Esophagus squamous epithelium (tissue), 5 donors: ENCODE results near the gene FAM181B. TPM values are rescaled to one million over a fixed set of nuclear protein-coding genes. Genes with fewer than 3 reads are reported as not detected.

Experiments
- DNase-seq: peaks from one replicate; lab custom pipeline; 2025; lab: John Stamatoyannopoulos, UW
- H3K27ac ChIP-seq, 4 donors: fragments of 200-600 bp; sonication (generic); one replicate each; pipeline ENCODE4 v1.5.1; 2016 to 2019; ENCODE audit warnings: mild to moderate bottlenecking in 1 of 4
- H3K27me3 ChIP-seq, 4 donors: fragments of 200-600 bp; sonication (generic); 1 replicate in 3 of 4; 2 replicates in 1 of 4; pipeline versions ENCODE4 v1.5.1 to v1.6.0; 2017 to 2021; ENCODE audit warnings: antibody characterized with exemption in 1 of 4
- H3K36me3 ChIP-seq, 3 donors: fragments of 200-600 bp; sonication (generic); one replicate each; pipeline ENCODE4 v1.5.1; 2016 to 2019
- H3K4me1 ChIP-seq, 3 donors: fragments of 200-600 bp; sonication (generic); one replicate each; pipeline ENCODE4 v1.5.1; 2017 to 2019
- H3K4me3 ChIP-seq, 4 donors: fragments of 200-600 bp; sonication (generic); 1 replicate in 3 of 4; 2 replicates in 1 of 4; pipeline ENCODE4 v1.5.1; 2016 to 2019; ENCODE audit warnings: mild to moderate bottlenecking in 2 of 4, moderate library complexity in 1 of 4
- H3K9me3 ChIP-seq, 3 donors: fragments of 200-600 bp; sonication (generic); one replicate each; pipeline ENCODE4 v1.5.1; 2016 to 2019
- CTCF ChIP-seq, 6 experiments: fragments of 450-650 bp in 4 of 6; fragments of 200-600 bp in 2 of 6; sonication (generic) in 2 of 6; IDR thresholded peaks; one replicate each; pipeline ENCODE4 v1.5.1; 2016 to 2019; ENCODE audit warnings: antibody characterized with exemption in 6 of 6, mild to moderate bottlenecking in 4 of 6, moderate library complexity in 4 of 6
- POLR2A ChIP-seq, 4 donors: fragments of 450-650 bp; IDR thresholded peaks; one replicate each; pipeline ENCODE4 v1.6.1; 2017; ENCODE audit warnings: antibody characterized with exemption in 4 of 4, mild to moderate bottlenecking in 4 of 4, moderate library complexity in 3 of 4
- WGBS, 2 donors: methylation state at CpG; one replicate each; pipeline ENCODE4 v1.1.5; 2018; 5-methylcytosine and 5-hydroxymethylcytosine counted together
- intact Hi-C: fragments of 100-400 bp; cut with DNase I; formaldehyde crosslinking; loops from one replicate; pipeline ENCODE4 v1.15.0; 2022
- total RNA-seq, 4 donors: library from RNA; depleted of rRNA; stranded (reverse); fragments of >200 nt; gene quantifications; one replicate each; pipeline ENCODE4 v1.1.0, GENCODE V29; 2016
- donor health status: DM: yes; HTN: yes; CAD: no.

The FAM181B gene
- total RNA-seq, 4 donors from 2014 or later: 0.13 to 0.57 (median 0.34) TPM

- Histone ChIP-seq H3K9me3 (no peaks in the 10 kb centered on the region), H3K27me3 (no peaks in the 10 kb centered on the region), H3K36me3 (no peaks in the 10 kb centered on the region), H3K4me1 (peaks cover 0 to 4% (median 0%) of the 10 kb centered on the region in 3 donors), H3K27ac (no peak overlapping the region), H3K4me3 (peak overlapping the region in 1 of 4 donors; percentile 17)
- 34 to 46% methylated on average over 8 to 9 of the region's 9 CpGs for WGBS, 2 donors
- TF ChIP-seq CTCF (IDR thresholded peaks at IDR 0.05) (no peak), POLR2A (IDR thresholded peaks at IDR 0.05) (no peak)
- no peak for DNase-seq
- intact Hi-C loops: no loop called here
Measured at GRCh38 chr11:82750643-82751139, 17.0 kb upstream of the FAM181B start.

GRCh38 chr11:82747471-82747870, 13.8 kb upstream of the FAM181B start:
- WGBS, 2 donors: 29 to 38% methylated on average over 1 to 8 of the region's 8 CpGs
- Histone ChIP-seq H3K4me3 (no peak overlapping the region), H3K27me3 (no peaks in the 10 kb centered on the region), H3K9me3 (no peaks in the 10 kb centered on the region), H3K27ac (no peak overlapping the region), H3K4me1 (peaks cover 0 to 4% (median 0%) of the 10 kb centered on the region in 3 donors), H3K36me3 (no peaks in the 10 kb centered on the region)
- no peak for DNase-seq
- intact Hi-C loops: no loop called here
- TF ChIP-seq POLR2A (IDR thresholded peaks at IDR 0.05) (no peak), CTCF (IDR thresholded peaks at IDR 0.05) (no peak)

DNA sequence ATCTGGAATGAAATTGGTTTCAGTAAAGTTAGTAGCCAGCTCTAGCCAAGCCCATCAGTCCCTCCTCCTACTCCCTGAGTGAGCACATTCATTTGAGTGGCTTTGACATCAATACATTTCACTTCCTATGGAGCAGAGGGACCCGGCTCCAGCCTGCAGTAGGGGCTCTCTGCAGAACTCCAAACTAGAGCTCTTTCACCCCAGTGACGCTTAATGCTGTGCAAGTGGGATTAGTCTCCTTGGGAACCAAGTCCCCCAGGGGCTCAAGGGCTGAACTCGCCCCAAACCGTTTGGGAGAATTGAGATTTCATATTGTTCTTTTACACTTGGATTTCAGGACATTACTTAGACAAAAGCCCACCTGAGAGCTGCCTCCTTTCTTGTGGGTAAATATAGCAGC, 4.4 kb upstream of the FAM181B start:
- no peak overlapping the region for H3K4me3 ChIP-seq
- peaks cover 0 to 10% (median 0%) of the 10 kb centered on the region in 3 donors for H3K4me1 ChIP-seq
- intact Hi-C loops: no loop called here
- peaks cover 0 to 28% (median 0%) of the 10 kb centered on the region in 4 donors for H3K27me3 ChIP-seq
- H3K9me3 ChIP-seq: no peaks in the 10 kb centered on the region
- no peak for DNase-seq
- WGBS, 2 donors: 17 to 33% methylated on average over 2 to 3 of the region's 4 CpGs
- no peaks in the 10 kb centered on the region for H3K36me3 ChIP-seq
- no peak for TF ChIP-seq CTCF (IDR thresholded peaks at IDR 0.05)
- no peak overlapping the region for H3K27ac ChIP-seq

GRCh38 chr11:82734120-82734479, 436 bp upstream of the FAM181B start:
- Histone ChIP-seq H3K4me1 (peaks cover 0 to 20% (median 0%) of the 10 kb centered on the region in 3 donors), H3K27ac (peak overlapping the region in 1 of 4 donors; percentile 66), H3K4me3 (peak overlapping the region; percentile 45 to 75 (median 60)), H3K27me3 (peaks cover 0 to 65% (median 6%) of the 10 kb centered on the region in 4 donors), H3K9me3 (no peaks in the 10 kb centered on the region), H3K36me3 (no peaks in the 10 kb centered on the region)
- intact Hi-C loops: no loop called here
- TF ChIP-seq CTCF (IDR thresholded peaks at IDR 0.05) (no peak), POLR2A (IDR thresholded peaks at IDR 0.05) (no peak)
- 49 to 53% methylated on average over 9 of the region's 9 CpGs for WGBS, 2 donors
- no peak for DNase-seq

- Histone ChIP-seq H3K27ac (peak overlapping the region in 3 of 4 donors; percentile 51 to 66 (median 65)), H3K4me1 (peaks cover 0 to 20% (median 0%) of the 10 kb centered on the region in 3 donors), H3K27me3 (peaks cover 0 to 73% (median 6%) of the 10 kb centered on the region in 4 donors), H3K4me3 (peak overlapping the region; percentile 45 to 75 (median 60)), H3K36me3 (no peaks in the 10 kb centered on the region), H3K9me3 (no peaks in the 10 kb centered on the region)
- no CpG with 5 or more reads among the region's 93 CpGs for WGBS, 2 donors
- no peak for DNase-seq
- TF ChIP-seq CTCF (IDR thresholded peaks at IDR 0.05): no peak
- no peak for TF ChIP-seq POLR2A (IDR thresholded peaks at IDR 0.05)
- intact Hi-C loops: no loop called here
Measured at GRCh38 chr11:82732734-82733443, 775 bp downstream of the FAM181B start.
